ENCODE results near the gene AMELX.

The AMELX gene

DNA sequence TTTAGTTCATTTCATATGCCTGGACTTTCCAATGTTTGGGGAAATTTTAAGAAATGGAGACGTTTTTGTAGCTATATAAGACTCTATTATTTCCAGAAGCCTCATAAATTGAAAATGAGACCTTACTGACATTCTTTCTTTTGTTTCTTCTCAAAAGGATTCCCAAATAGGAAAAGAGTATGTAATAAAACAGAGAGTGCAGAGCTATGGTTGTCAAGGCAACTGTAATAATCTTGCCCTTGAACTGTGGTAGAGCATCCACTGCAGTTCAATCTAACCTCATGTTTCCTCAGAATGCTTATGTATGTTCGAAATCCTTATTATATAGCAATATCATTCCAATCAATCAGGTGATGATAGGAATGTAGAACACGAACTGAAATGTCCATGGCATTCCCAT is 54.1 kb downstream of the AMELX start:
- DNase-seq (ENCODE audit: low read depth) = no peak
- TF ChIP-seq CTCF (IDR thresholded peaks at IDR 0.05; ENCODE audit: low read depth, low read length, missing control alignments) = no peak
- in situ Hi-C loops (cut with HindIII; ENCODE audit: low sequenced_read_pairs) = no loop called here
- H3K4me3 ChIP-seq (ENCODE audit: low read depth, low read length) = no peak overlapping the region

GRCh38 chrX:11349020-11349419 is 55.8 kb downstream of the AMELX start:
- in situ Hi-C loops (cut with HindIII; ENCODE audit: low sequenced_read_pairs) = no loop called here
- no peak for TF ChIP-seq CTCF (IDR thresholded peaks at IDR 0.05; ENCODE audit: low read depth, low read length, missing control alignments)
- H3K4me3 ChIP-seq (ENCODE audit: low read depth, low read length) = no peak overlapping the region
- DNase-seq (ENCODE audit: low read depth) = no peak

- no peak overlapping the region for H3K4me3 ChIP-seq (ENCODE audit: low read depth, low read length)
- TF ChIP-seq CTCF (IDR thresholded peaks at IDR 0.05; ENCODE audit: low read depth, low read length, missing control alignments) = no peak
- in situ Hi-C loops (cut with HindIII; ENCODE audit: low sequenced_read_pairs) = no loop called here
- no peak for DNase-seq (ENCODE audit: low read depth)
Observed at GRCh38 chrX:11349661-11350337, 56.6 kb downstream of the AMELX start.
